Neural cell (in vitro differentiated cells): ENCODE results near the gene CTBP2.

ENCODE experiments used
- EP300 ChIP-seq: fragments of 450-650 bp; conservative IDR thresholded peaks from 2 replicates; pipeline ENCODE4 v1.6.1; 2014; ENCODE audit warnings: antibody characterized with exemption, mild to moderate bottlenecking, moderate library complexity; ENCODE audit not compliant: poor library complexity, severe bottlenecking
- EZH2 ChIP-seq: fragments of 200-600, 300-800 bp; shearing (Covaris generic), sonication (generic); IDR thresholded peaks from 2 replicates; pipeline ENCODE4 v1.6.1; 2014; ENCODE audit warnings: antibody characterized with exemption, low read length, borderline replicate concordance, mild to moderate bottlenecking; ENCODE audit not compliant: insufficient read depth, poor library complexity, severe bottlenecking
- MXI1 ChIP-seq: fragments of 450-650 bp; conservative IDR thresholded peaks from 2 replicates; pipeline ENCODE4 v1.6.1; 2014; ENCODE audit warnings: antibody characterized with exemption, mild to moderate bottlenecking; ENCODE audit not compliant: poor library complexity, severe bottlenecking
- RAD21 ChIP-seq: fragments of 450-650 bp; conservative IDR thresholded peaks from 2 replicates; pipeline ENCODE4 v1.6.1; 2014; ENCODE audit warnings: antibody characterized with exemption, mild to moderate bottlenecking, moderate library complexity
- TAF1 ChIP-seq: IDR thresholded peaks from 2 replicates; pipeline ENCODE4 v1.6.1; 2012; ENCODE audit warnings: low read depth
- TF ChIP-seq, protein P1 (sequence below): fragments of 450-650 bp; IDR thresholded peaks from 2 replicates; pipeline ENCODE4 v1.5.1; 2014; ENCODE audit warnings: antibody characterized with exemption, mild to moderate bottlenecking, moderate library complexity; ENCODE audit not compliant: poor library complexity, severe bottlenecking
- TF ChIP-seq, protein P2 (sequence below): IDR thresholded peaks from 2 replicates; pipeline ENCODE4 v1.6.1; 2012; ENCODE audit warnings: borderline replicate concordance

DNA sequence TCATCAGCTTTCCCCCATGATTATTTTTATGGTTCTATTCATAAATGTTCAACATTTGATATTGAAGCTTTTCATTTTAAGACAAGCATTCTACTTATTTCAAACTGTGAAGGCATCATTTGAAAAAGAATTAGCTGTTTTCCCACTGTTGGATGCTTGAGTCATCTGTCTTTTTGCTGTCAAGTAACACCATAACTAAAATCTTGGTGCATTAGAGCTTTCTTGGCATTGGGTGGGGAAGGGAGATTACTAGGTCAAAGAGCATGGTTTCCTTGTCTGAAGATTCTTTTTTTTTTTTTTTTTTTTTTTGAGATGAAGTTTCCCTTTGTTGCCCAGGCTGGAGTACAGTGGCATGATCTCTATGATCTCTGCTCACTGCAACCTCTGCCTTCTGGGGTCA lies 68.5 kb downstream of the CTBP2 start:
- TF ChIP-seq EZH2 (no peak), TAF1 (no peak), RAD21 (no peak), EP300 (no peak), MXI1 (no peak)
- TF ChIP-seq, protein P1, sequence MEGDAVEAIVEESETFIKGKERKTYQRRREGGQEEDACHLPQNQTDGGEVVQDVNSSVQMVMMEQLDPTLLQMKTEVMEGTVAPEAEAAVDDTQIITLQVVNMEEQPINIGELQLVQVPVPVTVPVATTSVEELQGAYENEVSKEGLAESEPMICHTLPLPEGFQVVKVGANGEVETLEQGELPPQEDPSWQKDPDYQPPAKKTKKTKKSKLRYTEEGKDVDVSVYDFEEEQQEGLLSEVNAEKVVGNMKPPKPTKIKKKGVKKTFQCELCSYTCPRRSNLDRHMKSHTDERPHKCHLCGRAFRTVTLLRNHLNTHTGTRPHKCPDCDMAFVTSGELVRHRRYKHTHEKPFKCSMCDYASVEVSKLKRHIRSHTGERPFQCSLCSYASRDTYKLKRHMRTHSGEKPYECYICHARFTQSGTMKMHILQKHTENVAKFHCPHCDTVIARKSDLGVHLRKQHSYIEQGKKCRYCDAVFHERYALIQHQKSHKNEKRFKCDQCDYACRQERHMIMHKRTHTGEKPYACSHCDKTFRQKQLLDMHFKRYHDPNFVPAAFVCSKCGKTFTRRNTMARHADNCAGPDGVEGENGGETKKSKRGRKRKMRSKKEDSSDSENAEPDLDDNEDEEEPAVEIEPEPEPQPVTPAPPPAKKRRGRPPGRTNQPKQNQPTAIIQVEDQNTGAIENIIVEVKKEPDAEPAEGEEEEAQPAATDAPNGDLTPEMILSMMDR = no peak
- TF ChIP-seq, protein P2, sequence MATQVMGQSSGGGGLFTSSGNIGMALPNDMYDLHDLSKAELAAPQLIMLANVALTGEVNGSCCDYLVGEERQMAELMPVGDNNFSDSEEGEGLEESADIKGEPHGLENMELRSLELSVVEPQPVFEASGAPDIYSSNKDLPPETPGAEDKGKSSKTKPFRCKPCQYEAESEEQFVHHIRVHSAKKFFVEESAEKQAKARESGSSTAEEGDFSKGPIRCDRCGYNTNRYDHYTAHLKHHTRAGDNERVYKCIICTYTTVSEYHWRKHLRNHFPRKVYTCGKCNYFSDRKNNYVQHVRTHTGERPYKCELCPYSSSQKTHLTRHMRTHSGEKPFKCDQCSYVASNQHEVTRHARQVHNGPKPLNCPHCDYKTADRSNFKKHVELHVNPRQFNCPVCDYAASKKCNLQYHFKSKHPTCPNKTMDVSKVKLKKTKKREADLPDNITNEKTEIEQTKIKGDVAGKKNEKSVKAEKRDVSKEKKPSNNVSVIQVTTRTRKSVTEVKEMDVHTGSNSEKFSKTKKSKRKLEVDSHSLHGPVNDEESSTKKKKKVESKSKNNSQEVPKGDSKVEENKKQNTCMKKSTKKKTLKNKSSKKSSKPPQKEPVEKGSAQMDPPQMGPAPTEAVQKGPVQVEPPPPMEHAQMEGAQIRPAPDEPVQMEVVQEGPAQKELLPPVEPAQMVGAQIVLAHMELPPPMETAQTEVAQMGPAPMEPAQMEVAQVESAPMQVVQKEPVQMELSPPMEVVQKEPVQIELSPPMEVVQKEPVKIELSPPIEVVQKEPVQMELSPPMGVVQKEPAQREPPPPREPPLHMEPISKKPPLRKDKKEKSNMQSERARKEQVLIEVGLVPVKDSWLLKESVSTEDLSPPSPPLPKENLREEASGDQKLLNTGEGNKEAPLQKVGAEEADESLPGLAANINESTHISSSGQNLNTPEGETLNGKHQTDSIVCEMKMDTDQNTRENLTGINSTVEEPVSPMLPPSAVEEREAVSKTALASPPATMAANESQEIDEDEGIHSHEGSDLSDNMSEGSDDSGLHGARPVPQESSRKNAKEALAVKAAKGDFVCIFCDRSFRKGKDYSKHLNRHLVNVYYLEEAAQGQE = no peak
